Fibroblast of mammary gland (primary cell): Measurements from ENCODE around the gene PTRH1.

Source experiments
- DNase-seq: peaks from one replicate; pipeline ENCODE4 v3.0.0-alpha.2; 2010; ENCODE audit warnings: low read depth
- H3K4me3 ChIP-seq: 2 replicates; pipeline ENCODE4 v1.5.1; 2011; ENCODE audit warnings: low read depth, mild to moderate bottlenecking, low read length, moderate library complexity; ENCODE audit not compliant: control insufficient read depth
- CTCF ChIP-seq: conservative IDR thresholded peaks from 2 replicates; pipeline ENCODE4 v1.5.1; 2011; ENCODE audit warnings: low read depth, low read length, inconsistent platforms; ENCODE audit not compliant: control insufficient read depth, insufficient read depth

PTRH1 gene

GRCh38 chr9:127689329-127690000, 26.0 kb downstream of the PTRH1 start:
- no peak for DNase-seq
- H3K4me3 ChIP-seq = no peak overlapping the region
- TF ChIP-seq CTCF = no peak

- no peak overlapping the region for H3K4me3 ChIP-seq
- DNase-seq = no peak
- TF ChIP-seq CTCF = no peak
Observed at GRCh38 chr9:127686461-127687393, 28.7 kb downstream of the PTRH1 start.

GRCh38 chr9:127684576-127684975, 30.9 kb downstream of the PTRH1 start:
- DNase-seq = peak; percentile 15
- H3K4me3 ChIP-seq = no peak overlapping the region
- TF ChIP-seq CTCF = no peak

- TF ChIP-seq CTCF = no peak
- DNase-seq = peak; percentile 16
- H3K4me3 ChIP-seq = no peak overlapping the region
Observed at GRCh38 chr9:127683723-127684122, 31.7 kb downstream of the PTRH1 start.

GRCh38 chr9:127682351-127683136, 32.9 kb downstream of the PTRH1 start:
- TF ChIP-seq CTCF = no peak
- H3K4me3 ChIP-seq = no peak overlapping the region
- DNase-seq = no peak

GRCh38 chr9:127680846-127681245, 34.6 kb downstream of the PTRH1 start:
- no peak for DNase-seq
- TF ChIP-seq CTCF = no peak
- no peak overlapping the region for H3K4me3 ChIP-seq
